Smooth muscle cell (in vitro differentiated cells): Measurements from ENCODE around the gene FILIP1. TPM values are rescaled to one million over a fixed set of nuclear protein-coding genes. Genes with fewer than 3 reads are reported as not detected.

ENCODE experiments used
- DNase-seq: peaks from one replicate; lab custom pipeline; 2025; ENCODE audit not compliant: unreplicated experiment; lab: John Stamatoyannopoulos, UW
- H2AFZ ChIP-seq: fragments of 200-600 bp; sonication (generic); 2 replicates; pipeline ENCODE4 v1.6.0; 2016; ENCODE audit warnings: antibody characterized with exemption, low read depth, mild to moderate bottlenecking
- H3F3A ChIP-seq: fragments of 200-600 bp; sonication (generic); 2 replicates; pipeline ENCODE4 v1.6.0; 2017; ENCODE audit warnings: antibody characterized with exemption, low read depth
- H3K27ac ChIP-seq: fragments of 200-600 bp; sonication (generic); 2 replicates; pipeline ENCODE4 v1.5.1; 2016; ENCODE audit warnings: low read depth, mild to moderate bottlenecking
- H3K27me3 ChIP-seq: fragments of 200-600 bp; sonication (generic); 2 replicates; pipeline ENCODE4 v1.6.1; 2016; ENCODE audit warnings: low read depth, mild to moderate bottlenecking
- H3K36me3 ChIP-seq: fragments of 200-600 bp; sonication (generic); 2 replicates; pipeline ENCODE4 v1.5.1; 2016; ENCODE audit warnings: low read depth
- H3K4me1 ChIP-seq: fragments of 200-600 bp; sonication (generic); 2 replicates; pipeline ENCODE4 v1.5.1; 2016; ENCODE audit warnings: low read depth
- H3K4me2 ChIP-seq: fragments of 200-600 bp; sonication (generic); 2 replicates; pipeline ENCODE4 v1.6.0; 2016; ENCODE audit warnings: mild to moderate bottlenecking
- H3K4me3 ChIP-seq: fragments of 200-600 bp; sonication (generic); 2 replicates; pipeline ENCODE4 v1.5.1; 2016; ENCODE audit warnings: mild to moderate bottlenecking
- H3K79me2 ChIP-seq: fragments of 200-600 bp; sonication (generic); 2 replicates; pipeline ENCODE4 v1.6.0; 2016; ENCODE audit warnings: low read depth, mild to moderate bottlenecking
- H3K9ac ChIP-seq: fragments of 200-600 bp; sonication (generic); 2 replicates; pipeline ENCODE4 v1.6.0; 2016; ENCODE audit warnings: low read depth
- H3K9me3 ChIP-seq: fragments of 200-600 bp; sonication (generic); replicated peaks from 2 replicates; pipeline ENCODE4 v1.5.1; 2016; ENCODE audit warnings: low read depth
- H4K20me1 ChIP-seq: fragments of 200-600 bp; sonication (generic); 2 replicates; pipeline ENCODE4 v1.6.0; 2016; ENCODE audit warnings: low read depth
- WGBS: methylation state at CpG from one replicate; pipeline ENCODE4 v1.1.7; 2016; ENCODE audit warnings: low lambda C conversion rate; 5-methylcytosine and 5-hydroxymethylcytosine counted together
- polyA plus RNA-seq: library from polyadenylated mRNA; unstranded; fragments of >200 nt; fragmentation: Nextera tagmentation; extraction: Ambion mirVana; gene quantifications from 2 replicates; pipeline ENCODE4 v1.2.1, GENCODE V29; 2016
- total RNA-seq: library from RNA; depleted of rRNA; stranded (reverse); fragments of >200 nt; gene quantifications from 2 replicates; pipeline ENCODE4 v1.2.3, GENCODE V29; 2014
- TF ChIP-seq, protein P1 (sequence below): fragments of 200-600 bp; sonication (generic); IDR thresholded peaks from 2 replicates; pipeline ENCODE4 v1.5.1; 2017; ENCODE audit warnings: borderline replicate concordance, mild to moderate bottlenecking, antibody characterized with exemption; ENCODE audit not compliant: insufficient read depth, poor library complexity, severe bottlenecking

FILIP1 gene
- total and polyA plus RNA-seq, 2 experiments from 2014 or later, result 3.0 to 3.5 TPM

DNA sequence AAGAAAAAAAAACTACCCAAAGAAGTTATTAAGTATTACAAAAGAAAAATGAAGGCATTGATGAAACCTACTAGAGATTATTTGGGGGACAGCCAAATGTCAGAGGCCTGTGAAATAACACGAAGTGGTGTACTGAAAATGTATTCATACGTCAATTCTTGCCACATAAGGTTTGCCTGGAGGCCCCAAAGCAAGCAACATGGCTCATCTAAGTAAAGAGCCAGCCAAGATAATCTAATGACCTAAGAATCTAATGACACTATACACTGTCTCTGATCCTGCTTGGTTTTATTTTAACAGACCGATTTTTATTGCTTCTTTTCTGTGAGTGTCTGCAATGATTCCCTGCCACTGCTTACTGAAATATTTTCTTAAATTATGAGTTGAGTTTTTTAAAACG lies 34.7 kb downstream of the FILIP1 start:
- H3K36me3 ChIP-seq, result no peaks in the 10 kb centered on the region
- peak overlapping the region; percentile 7 for H3K4me2 ChIP-seq
- no peak overlapping the region for H2AFZ ChIP-seq
- DNase-seq, result no peak
- no peak overlapping the region for H3K9ac ChIP-seq
- H3K9me3 ChIP-seq, result no peaks in the 10 kb centered on the region
- peak overlapping the region; percentile 51 for H3K27ac ChIP-seq
- no peaks in the 10 kb centered on the region for H3K4me1 ChIP-seq
- no peaks in the 10 kb centered on the region for H4K20me1 ChIP-seq
- no peaks in the 10 kb centered on the region for H3K27me3 ChIP-seq
- no peak overlapping the region for H3K4me3 ChIP-seq
- H3F3A ChIP-seq, result no peaks in the 10 kb centered on the region
- 69% methylated on average over 4 of the region's 4 CpGs for WGBS
- TF ChIP-seq, protein P1, sequence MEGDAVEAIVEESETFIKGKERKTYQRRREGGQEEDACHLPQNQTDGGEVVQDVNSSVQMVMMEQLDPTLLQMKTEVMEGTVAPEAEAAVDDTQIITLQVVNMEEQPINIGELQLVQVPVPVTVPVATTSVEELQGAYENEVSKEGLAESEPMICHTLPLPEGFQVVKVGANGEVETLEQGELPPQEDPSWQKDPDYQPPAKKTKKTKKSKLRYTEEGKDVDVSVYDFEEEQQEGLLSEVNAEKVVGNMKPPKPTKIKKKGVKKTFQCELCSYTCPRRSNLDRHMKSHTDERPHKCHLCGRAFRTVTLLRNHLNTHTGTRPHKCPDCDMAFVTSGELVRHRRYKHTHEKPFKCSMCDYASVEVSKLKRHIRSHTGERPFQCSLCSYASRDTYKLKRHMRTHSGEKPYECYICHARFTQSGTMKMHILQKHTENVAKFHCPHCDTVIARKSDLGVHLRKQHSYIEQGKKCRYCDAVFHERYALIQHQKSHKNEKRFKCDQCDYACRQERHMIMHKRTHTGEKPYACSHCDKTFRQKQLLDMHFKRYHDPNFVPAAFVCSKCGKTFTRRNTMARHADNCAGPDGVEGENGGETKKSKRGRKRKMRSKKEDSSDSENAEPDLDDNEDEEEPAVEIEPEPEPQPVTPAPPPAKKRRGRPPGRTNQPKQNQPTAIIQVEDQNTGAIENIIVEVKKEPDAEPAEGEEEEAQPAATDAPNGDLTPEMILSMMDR, result no peak
- H3K79me2 ChIP-seq, result peaks cover 11% of the 10 kb centered on the region

DNA sequence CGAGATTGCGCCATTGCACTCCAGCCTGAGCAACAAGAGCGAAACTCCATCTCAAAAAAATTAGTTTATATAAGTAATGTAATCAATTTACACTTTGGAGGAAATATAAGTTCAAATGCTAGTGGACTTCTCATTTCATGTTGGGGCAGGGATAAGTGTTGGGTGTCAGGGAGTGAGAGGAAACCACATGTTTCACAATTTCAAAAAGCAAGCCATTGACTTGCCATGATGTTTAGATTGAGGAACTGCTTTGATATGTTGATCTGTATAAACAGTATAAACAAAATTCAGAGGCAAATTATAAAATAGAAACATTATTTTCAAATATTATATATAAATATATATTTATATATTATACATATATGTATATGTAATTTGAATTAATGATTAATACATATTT lies 42.7 kb downstream of the FILIP1 start:
- Histone ChIP-seq H3F3A (no peaks in the 10 kb centered on the region), H3K27me3 (no peaks in the 10 kb centered on the region), H3K4me2 (no peak overlapping the region), H2AFZ (no peak overlapping the region), H3K27ac (no peak overlapping the region), H3K36me3 (no peaks in the 10 kb centered on the region), H3K4me3 (no peak overlapping the region), H3K79me2 (no peaks in the 10 kb centered on the region), H3K9ac (no peak overlapping the region), H3K4me1 (no peaks in the 10 kb centered on the region), H3K9me3 (no peaks in the 10 kb centered on the region), H4K20me1 (no peaks in the 10 kb centered on the region)
- no peak for DNase-seq
- TF ChIP-seq, protein P1, result no peak
- WGBS, result 100% methylated on average over 3 of the region's 3 CpGs

DNA sequence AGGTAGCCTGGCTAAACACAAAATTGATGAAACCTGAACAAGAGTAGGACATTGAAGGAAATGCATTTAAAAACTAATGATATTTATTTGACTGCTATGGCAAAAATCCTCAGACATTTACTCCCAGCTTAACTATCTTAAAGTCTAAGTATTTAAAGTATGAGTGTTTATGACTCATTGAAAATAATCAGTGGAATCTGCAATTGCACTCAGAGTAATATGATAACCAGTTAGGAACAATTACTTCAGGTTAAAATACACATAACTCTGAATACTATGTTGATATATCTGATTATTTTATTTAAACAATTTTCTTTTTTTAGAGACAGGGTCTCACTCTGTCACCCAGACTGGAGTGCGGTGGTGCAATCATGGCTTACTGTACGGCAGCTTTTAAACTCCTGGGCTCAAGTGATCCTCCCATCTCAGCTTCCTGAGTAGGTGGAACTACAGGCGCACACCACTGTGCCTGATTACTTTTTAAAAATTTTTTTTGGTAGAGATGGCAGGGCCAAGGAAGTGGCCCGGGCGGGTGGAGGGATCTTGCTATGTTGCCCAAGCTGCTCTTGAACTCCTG lies 43.9 kb downstream of the FILIP1 start:
- 83% methylated on average over 5 of the region's 5 CpGs for WGBS
- peak overlapping the region; percentile 8 for H3K27ac ChIP-seq

More for the DNA sequence above, 43.9 kb downstream of the FILIP1 start:
- Histone ChIP-seq H3K9me3 (no peaks in the 10 kb centered on the region), H4K20me1 (no peaks in the 10 kb centered on the region), H3K9ac (no peak overlapping the region), H3F3A (no peaks in the 10 kb centered on the region), H3K4me3 (no peak overlapping the region), H3K27me3 (no peaks in the 10 kb centered on the region), H3K4me2 (peak overlapping the region; percentile 14), H2AFZ (no peak overlapping the region), H3K79me2 (no peaks in the 10 kb centered on the region), H3K36me3 (no peaks in the 10 kb centered on the region), H3K4me1 (no peaks in the 10 kb centered on the region)
- TF ChIP-seq, protein P1, result no peak
- no peak for DNase-seq
